Activated CD4-positive, alpha-beta memory T cell treated with anti-CD3 and anti-CD28 coated beads for 36 hours (primary cell): Measurements from ENCODE around the gene BRSK2. TPM values are rescaled to one million over a fixed set of nuclear protein-coding genes. Genes with fewer than 3 reads are reported as not detected.

ENCODE experiments used
- CTCF ChIA-PET: fragments of 350-600 bp; sonication (Branson Sonifier 250); formaldehyde crosslinking; loops from one replicate; lab custom pipeline; 2021; ENCODE audit warnings: antibody characterized with exemption, inconsistent platforms; lab: Charles Lee
- POLR2A ChIA-PET: fragments of 350-600 bp; sonication (Branson Sonifier 250); formaldehyde crosslinking; loops from one replicate; lab custom pipeline; 2021; ENCODE audit warnings: antibody characterized with exemption; lab: Charles Lee
- DNase-seq: peaks from one replicate; pipeline ENCODE4 v3.0.0-alpha.2; 2020
- H3K27ac Mint-ChIP-seq: one replicate; pipeline ENCODE4 v1.8.0; 2021; ENCODE audit warnings: mixed read lengths
- H3K27me3 Mint-ChIP-seq: one replicate; pipeline ENCODE4 v1.8.0; 2021; ENCODE audit warnings: mixed read lengths
- H3K36me3 Mint-ChIP-seq: one replicate; pipeline ENCODE4 v1.8.0; 2021; ENCODE audit warnings: mixed read lengths
- H3K4me1 Mint-ChIP-seq: one replicate; pipeline ENCODE4 v1.8.0; 2021; ENCODE audit warnings: low read depth, mixed read lengths
- H3K4me3 Mint-ChIP-seq: one replicate; pipeline ENCODE4 v1.8.0; 2021; ENCODE audit warnings: mild to moderate bottlenecking, mixed read lengths
- H3K9me3 Mint-ChIP-seq: one replicate; pipeline ENCODE4 v1.8.0; 2021; ENCODE audit warnings: mixed read lengths
- intact Hi-C: fragments of 100-400 bp; cut with micrococcal nuclease; formaldehyde crosslinking; loops from one replicate; pipeline ENCODE4 v1.15.1; 2023
- total RNA-seq, 2 experiments: library from RNA; stranded (reverse); gene quantifications; one replicate each; pipeline ENCODE4 v1.2.3, GENCODE V29; 2021

Gene BRSK2
- total RNA-seq, 2 experiments from 2014 or later = 0.46 to 0.64 TPM

- H3K9me3 Mint-ChIP-seq = no peaks in the 10 kb centered on the region
- no peaks in the 10 kb centered on the region for H3K4me1 Mint-ChIP-seq
Observed at GRCh38 chr11:1348146-1348795, 41.5 kb upstream of the BRSK2 start.

GRCh38 chr11:1348796-1349326, 40.9 kb upstream of the BRSK2 start:
- intact Hi-C loops = no loop called here
- POLR2A ChIA-PET = no interaction called here
- H3K4me3 Mint-ChIP-seq = no peak overlapping the region
- CTCF ChIA-PET = no interaction called here
- H3K36me3 Mint-ChIP-seq = no peaks in the 10 kb centered on the region
- no peaks in the 10 kb centered on the region for H3K9me3 Mint-ChIP-seq
- no peaks in the 10 kb centered on the region for H3K4me1 Mint-ChIP-seq
- no peaks in the 10 kb centered on the region for H3K27me3 Mint-ChIP-seq
- no peak for DNase-seq
- no peak overlapping the region for H3K27ac Mint-ChIP-seq

More at GRCh38 chr11:1348146-1348795, 41.5 kb upstream of the BRSK2 start:
- POLR2A ChIA-PET = no interaction called here
- Mint-ChIP-seq H3K27ac (no peak overlapping the region), H3K4me3 (no peak overlapping the region), H3K27me3 (no peaks in the 10 kb centered on the region), H3K36me3 (no peaks in the 10 kb centered on the region)
- intact Hi-C loops = no loop called here
- no peak for DNase-seq
- CTCF ChIA-PET = no interaction called here

- Mint-ChIP-seq H3K4me1 (no peaks in the 10 kb centered on the region), H3K9me3 (no peaks in the 10 kb centered on the region), H3K27me3 (no peaks in the 10 kb centered on the region), H3K36me3 (no peaks in the 10 kb centered on the region), H3K4me3 (no peak overlapping the region), H3K27ac (no peak overlapping the region)
- intact Hi-C loops = no loop called here
- ChIA-PET POLR2A (no interaction called here), CTCF (no interaction called here)
- DNase-seq = no peak
Observed at GRCh38 chr11:1349327-1350041, 40.2 kb upstream of the BRSK2 start.

GRCh38 chr11:1350086-1350725, 39.5 kb upstream of the BRSK2 start:
- intact Hi-C loops = no loop called here
- H3K36me3 Mint-ChIP-seq = no peaks in the 10 kb centered on the region
- no peaks in the 10 kb centered on the region for H3K9me3 Mint-ChIP-seq
- ChIA-PET POLR2A (no interaction called here), CTCF (no interaction called here)
- no peak overlapping the region for H3K27ac Mint-ChIP-seq
- no peak for DNase-seq
- H3K4me1 Mint-ChIP-seq = no peaks in the 10 kb centered on the region
- H3K27me3 Mint-ChIP-seq = no peaks in the 10 kb centered on the region
- H3K4me3 Mint-ChIP-seq = no peak overlapping the region

GRCh38 chr11:1351278-1351937, 38.3 kb upstream of the BRSK2 start:
- DNase-seq = no peak
- CTCF ChIA-PET = no interaction called here
- intact Hi-C loops = no loop called here
- H3K36me3 Mint-ChIP-seq = no peaks in the 10 kb centered on the region
- no peaks in the 10 kb centered on the region for H3K4me1 Mint-ChIP-seq
- H3K9me3 Mint-ChIP-seq = no peaks in the 10 kb centered on the region
- no peak overlapping the region for H3K4me3 Mint-ChIP-seq
- POLR2A ChIA-PET = no interaction called here
- H3K27ac Mint-ChIP-seq = no peak overlapping the region
- H3K27me3 Mint-ChIP-seq = peaks cover 5% of the 10 kb centered on the region

GRCh38 chr11:1352696-1353382, 36.9 kb upstream of the BRSK2 start:
- intact Hi-C loops = no loop called here
- Mint-ChIP-seq H3K4me1 (no peaks in the 10 kb centered on the region), H3K36me3 (no peaks in the 10 kb centered on the region), H3K4me3 (no peak overlapping the region), H3K27me3 (peaks cover 5% of the 10 kb centered on the region), H3K9me3 (no peaks in the 10 kb centered on the region), H3K27ac (no peak overlapping the region)
- ChIA-PET POLR2A (no interaction called here), CTCF (no interaction called here)
- no peak for DNase-seq

GRCh38 chr11:1353383-1354124, 36.2 kb upstream of the BRSK2 start:
- Mint-ChIP-seq H3K9me3 (no peaks in the 10 kb centered on the region), H3K4me3 (no peak overlapping the region), H3K27ac (no peak overlapping the region), H3K36me3 (no peaks in the 10 kb centered on the region), H3K27me3 (peaks cover 5% of the 10 kb centered on the region), H3K4me1 (no peaks in the 10 kb centered on the region)
- ChIA-PET CTCF (no interaction called here), POLR2A (no interaction called here)
- intact Hi-C loops = no loop called here
- no peak for DNase-seq

- H3K27me3 Mint-ChIP-seq = peaks cover 5% of the 10 kb centered on the region
- no peak overlapping the region for H3K4me3 Mint-ChIP-seq
- H3K9me3 Mint-ChIP-seq = no peaks in the 10 kb centered on the region
- no peak overlapping the region for H3K27ac Mint-ChIP-seq
- ChIA-PET CTCF (no interaction called here), POLR2A (no interaction called here)
- no peak for DNase-seq
- H3K4me1 Mint-ChIP-seq = no peaks in the 10 kb centered on the region
- H3K36me3 Mint-ChIP-seq = no peaks in the 10 kb centered on the region
- intact Hi-C loops = no loop called here
Observed at GRCh38 chr11:1354125-1354938, 35.4 kb upstream of the BRSK2 start.

- H3K36me3 Mint-ChIP-seq = no peaks in the 10 kb centered on the region
- no peak overlapping the region for H3K4me3 Mint-ChIP-seq
- H3K27ac Mint-ChIP-seq = no peak overlapping the region
- no peak for DNase-seq
- H3K4me1 Mint-ChIP-seq = no peaks in the 10 kb centered on the region
- intact Hi-C loops = no loop called here
- CTCF ChIA-PET = no interaction called here
- POLR2A ChIA-PET = no interaction called here
- H3K27me3 Mint-ChIP-seq = peaks cover 7% of the 10 kb centered on the region
- no peaks in the 10 kb centered on the region for H3K9me3 Mint-ChIP-seq
Observed at GRCh38 chr11:1356007-1356435, 33.7 kb upstream of the BRSK2 start.

GRCh38 chr11:1356478-1356960, 33.2 kb upstream of the BRSK2 start:
- intact Hi-C loops = no loop called here
- DNase-seq = no peak
- H3K9me3 Mint-ChIP-seq = no peaks in the 10 kb centered on the region
- H3K27me3 Mint-ChIP-seq = peaks cover 7% of the 10 kb centered on the region
- H3K4me3 Mint-ChIP-seq = no peak overlapping the region
- no peaks in the 10 kb centered on the region for H3K4me1 Mint-ChIP-seq
- ChIA-PET CTCF (no interaction called here), POLR2A (no interaction called here)
- no peak overlapping the region for H3K27ac Mint-ChIP-seq
- no peaks in the 10 kb centered on the region for H3K36me3 Mint-ChIP-seq
